ENCODE data around the gene VASP.

VASP gene

DNA sequence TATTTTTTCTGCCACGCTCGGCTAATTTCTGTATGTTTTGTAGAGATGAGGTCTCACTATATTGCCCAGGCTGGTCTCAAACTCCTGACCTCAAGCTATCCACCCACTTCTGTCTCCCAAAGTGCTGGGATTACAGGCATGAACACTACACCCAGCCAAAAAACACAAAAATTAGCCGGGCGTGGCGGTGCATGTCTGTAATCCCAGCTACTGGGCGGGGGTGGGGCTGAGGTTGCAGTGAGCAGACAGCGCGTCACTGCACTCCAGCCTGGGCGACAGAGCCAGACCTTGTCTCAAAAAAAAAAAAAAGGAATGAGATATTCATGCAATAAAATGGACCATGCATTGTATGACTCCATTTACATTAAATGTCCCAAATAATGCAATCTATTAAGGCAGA is 32.2 kb downstream of the VASP start:
- no peak for DNase-seq (ENCODE audit: low read depth)
- TF ChIP-seq, protein P1, sequence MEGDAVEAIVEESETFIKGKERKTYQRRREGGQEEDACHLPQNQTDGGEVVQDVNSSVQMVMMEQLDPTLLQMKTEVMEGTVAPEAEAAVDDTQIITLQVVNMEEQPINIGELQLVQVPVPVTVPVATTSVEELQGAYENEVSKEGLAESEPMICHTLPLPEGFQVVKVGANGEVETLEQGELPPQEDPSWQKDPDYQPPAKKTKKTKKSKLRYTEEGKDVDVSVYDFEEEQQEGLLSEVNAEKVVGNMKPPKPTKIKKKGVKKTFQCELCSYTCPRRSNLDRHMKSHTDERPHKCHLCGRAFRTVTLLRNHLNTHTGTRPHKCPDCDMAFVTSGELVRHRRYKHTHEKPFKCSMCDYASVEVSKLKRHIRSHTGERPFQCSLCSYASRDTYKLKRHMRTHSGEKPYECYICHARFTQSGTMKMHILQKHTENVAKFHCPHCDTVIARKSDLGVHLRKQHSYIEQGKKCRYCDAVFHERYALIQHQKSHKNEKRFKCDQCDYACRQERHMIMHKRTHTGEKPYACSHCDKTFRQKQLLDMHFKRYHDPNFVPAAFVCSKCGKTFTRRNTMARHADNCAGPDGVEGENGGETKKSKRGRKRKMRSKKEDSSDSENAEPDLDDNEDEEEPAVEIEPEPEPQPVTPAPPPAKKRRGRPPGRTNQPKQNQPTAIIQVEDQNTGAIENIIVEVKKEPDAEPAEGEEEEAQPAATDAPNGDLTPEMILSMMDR (conservative IDR thresholded peaks at IDR 0.05; ENCODE audit: low read depth, low read length) = no peak

DNA sequence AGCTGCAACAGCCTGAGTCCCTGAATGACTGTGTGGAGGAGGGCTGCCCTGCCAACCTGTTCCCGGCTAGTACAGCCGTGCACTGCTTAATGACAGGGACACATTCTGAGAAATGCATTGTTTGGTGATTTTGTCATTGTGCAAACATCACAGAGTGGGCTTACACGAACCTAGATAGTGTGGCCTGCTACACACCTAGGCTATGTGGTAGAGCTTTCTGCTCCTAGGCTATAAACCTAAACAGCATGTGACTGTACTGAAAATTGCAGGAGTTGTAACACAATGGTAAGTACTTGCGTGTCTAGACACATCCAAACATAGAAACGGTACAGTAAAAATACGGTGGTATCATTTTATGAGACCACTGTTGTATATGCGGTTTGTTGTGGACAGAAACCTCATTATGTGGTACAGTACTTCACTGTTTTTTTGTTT is 35.0 kb downstream of the VASP start:
- DNase-seq (ENCODE audit: low read depth) = no peak
- H3K4me3 ChIP-seq (ENCODE audit: low read depth, low read length) = no peak overlapping the region
- TF ChIP-seq, protein P1 (conservative IDR thresholded peaks at IDR 0.05; ENCODE audit: low read depth, low read length) = no peak

More for the DNA sequence above, 32.2 kb downstream of the VASP start:
- no peak overlapping the region for H3K4me3 ChIP-seq (ENCODE audit: low read depth, low read length)

DNA sequence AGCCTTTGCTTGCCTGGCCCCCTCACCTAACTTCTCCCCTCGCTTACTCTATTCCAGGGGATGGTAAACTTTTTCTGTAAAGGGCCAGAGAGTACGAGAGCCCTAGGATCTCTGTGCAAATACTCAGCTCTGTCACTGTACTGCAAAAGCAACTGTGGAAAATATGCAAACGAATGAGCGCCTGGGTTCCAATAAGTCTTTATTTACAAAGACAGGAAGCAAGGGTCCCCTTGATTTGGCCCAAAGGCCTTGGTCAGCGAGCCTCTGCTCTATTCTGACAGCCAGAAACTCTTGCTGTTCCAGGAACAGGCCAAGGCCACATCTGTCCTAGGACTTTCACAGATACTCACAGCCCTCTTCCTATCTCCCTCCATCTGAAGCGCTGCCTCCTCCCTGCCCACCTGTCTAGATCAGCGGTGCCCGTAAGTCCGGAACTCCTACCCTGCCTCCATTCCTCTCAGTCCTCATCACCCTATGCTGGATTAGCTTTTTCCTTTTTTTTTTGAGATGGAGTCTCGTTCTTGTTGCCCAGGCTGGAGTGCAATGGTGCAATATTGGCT is 40.0 kb downstream of the VASP start:
- no peak overlapping the region for H3K4me3 ChIP-seq (ENCODE audit: low read depth, low read length)
- TF ChIP-seq, protein P1 (conservative IDR thresholded peaks at IDR 0.05; ENCODE audit: low read depth, low read length) = no peak
- no peak for DNase-seq (ENCODE audit: low read depth)

DNA sequence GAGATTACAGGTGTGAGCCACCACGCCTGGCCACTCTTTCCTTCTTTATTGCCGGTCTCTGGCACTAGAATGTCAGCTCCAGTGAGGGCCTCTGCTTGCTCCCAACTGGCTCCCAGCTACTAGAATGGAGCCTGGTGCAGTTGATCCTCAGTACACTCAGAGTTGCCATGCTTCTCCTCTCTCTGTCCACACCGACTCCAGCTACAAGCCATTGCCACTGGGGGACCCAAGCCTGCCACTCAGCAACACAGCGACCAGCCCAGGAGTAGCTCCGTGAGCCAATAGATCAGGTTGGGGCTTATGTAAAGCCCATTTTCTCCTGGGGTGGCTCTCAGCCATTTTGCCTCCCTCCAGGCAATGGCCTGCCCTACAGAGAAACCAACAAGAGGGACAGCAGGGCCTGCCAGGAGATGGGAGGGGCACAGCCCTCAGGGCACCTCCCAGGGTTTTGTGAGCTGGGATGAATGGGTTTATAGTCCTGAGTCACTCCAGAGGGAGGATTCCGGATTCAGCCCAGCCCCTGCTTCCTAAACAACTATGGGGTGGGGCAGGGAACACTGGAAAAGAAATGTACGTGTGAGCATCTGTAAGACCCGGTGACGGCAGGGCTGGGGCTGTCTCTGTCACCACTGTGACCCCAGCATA is 40.8 kb downstream of the VASP start:
- DNase-seq (ENCODE audit: low read depth) = no peak
- TF ChIP-seq, protein P1 (conservative IDR thresholded peaks at IDR 0.05; ENCODE audit: low read depth, low read length) = no peak
- no peak overlapping the region for H3K4me3 ChIP-seq (ENCODE audit: low read depth, low read length)

DNA sequence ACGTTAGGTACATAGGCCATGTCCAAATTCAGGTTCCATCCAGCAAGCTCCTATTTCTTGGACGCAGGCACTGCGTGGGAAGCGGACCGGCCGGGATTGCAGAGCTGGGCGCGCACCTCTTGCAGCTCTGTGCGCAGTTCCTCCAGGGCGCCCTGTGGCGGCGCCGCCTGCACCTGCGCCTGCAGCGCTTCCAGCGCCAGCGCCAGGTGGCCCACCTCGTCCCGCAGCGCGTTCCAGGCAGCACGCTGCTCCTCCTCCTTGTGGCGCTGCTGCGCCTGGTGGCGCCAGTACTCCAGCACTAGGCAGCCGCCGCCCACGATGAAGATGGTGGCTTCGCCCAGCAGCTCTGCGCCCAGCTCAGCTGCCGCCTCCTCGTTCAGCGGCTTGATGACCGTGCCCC is 46.2 kb downstream of the VASP start:
- DNase-seq (ENCODE audit: low read depth) = no peak
- H3K4me3 ChIP-seq (ENCODE audit: low read depth, low read length) = no peak overlapping the region
- TF ChIP-seq, protein P1 (conservative IDR thresholded peaks at IDR 0.05; ENCODE audit: low read depth, low read length) = no peak

DNA sequence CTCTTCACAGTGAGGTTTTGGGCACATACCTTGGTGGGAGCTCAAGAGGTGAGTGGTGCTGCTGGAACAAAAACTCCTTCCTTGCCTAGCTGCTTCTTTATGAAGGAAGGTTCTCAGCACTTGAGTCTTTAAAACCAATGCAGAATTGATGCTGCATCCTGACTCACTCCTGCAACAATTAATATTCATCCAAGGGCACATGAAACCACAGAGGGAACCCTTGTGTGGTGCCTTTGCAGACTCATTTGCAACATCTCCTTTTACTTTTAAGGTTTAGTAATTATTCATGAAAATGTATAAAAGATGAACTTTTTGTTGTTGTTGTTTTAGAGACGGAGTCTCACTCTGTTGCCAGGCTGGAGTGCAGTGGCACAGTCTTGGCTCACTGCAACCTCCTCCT is 47.2 kb downstream of the VASP start:
- H3K4me3 ChIP-seq (ENCODE audit: low read depth, low read length) = no peak overlapping the region
- DNase-seq (ENCODE audit: low read depth) = no peak
- TF ChIP-seq, protein P1 (conservative IDR thresholded peaks at IDR 0.05; ENCODE audit: low read depth, low read length) = no peak

DNA sequence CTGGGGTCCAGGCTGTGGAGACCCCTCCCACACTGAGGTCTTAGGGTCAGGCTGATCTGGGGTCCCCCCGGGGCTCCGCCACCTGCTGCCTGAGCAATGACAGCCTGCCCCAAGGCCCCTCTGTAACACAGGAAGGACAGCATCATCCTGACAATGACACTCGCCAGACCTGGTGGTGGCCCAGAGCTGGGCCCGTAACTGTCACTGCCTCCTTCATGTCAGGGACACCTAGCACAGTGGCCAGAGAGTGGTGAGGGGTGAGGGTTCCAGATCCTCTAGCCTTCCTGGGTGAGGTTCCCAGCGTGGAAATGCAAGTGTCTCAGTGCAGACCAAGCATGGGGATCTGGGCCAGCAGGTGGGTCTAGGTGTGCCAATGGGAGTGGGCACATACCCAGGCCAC is 49.6 kb downstream of the VASP start:
- H3K4me3 ChIP-seq (ENCODE audit: low read depth, low read length) = no peak overlapping the region
- TF ChIP-seq, protein P1 (conservative IDR thresholded peaks at IDR 0.05; ENCODE audit: low read depth, low read length) = no peak
- no peak for DNase-seq (ENCODE audit: low read depth)
